Neural progenitor cell (in vitro differentiated cells): ENCODE measurements around the gene TCTN1. TPM values are rescaled to one million over a fixed set of nuclear protein-coding genes. Genes with fewer than 3 reads are reported as not detected.
A peak's percentile ranks its signal among the peaks of the same experiment; 100 is the strongest.

Experiments used
- DNase-seq: peaks from one replicate; pipeline ENCODE4 v3.0.0-alpha.2; 2016; ENCODE audit warnings: low spot score
- H2AFZ ChIP-seq: fragments of 200-600 bp; sonication (generic); replicated peaks from 2 replicates; pipeline ENCODE4 v1.6.1; 2016; ENCODE audit warnings: antibody characterized with exemption
- H3F3A ChIP-seq: fragments of 200-600 bp; sonication (generic); 2 replicates; pipeline ENCODE4 v1.6.1; 2016; ENCODE audit warnings: antibody characterized with exemption, low read depth
- H3K27ac ChIP-seq: fragments of 200-600 bp; sonication (generic); 2 replicates; pipeline ENCODE4 v1.5.1; 2016; ENCODE audit warnings: mild to moderate bottlenecking
- H3K27me3 ChIP-seq: fragments of 200-600 bp; sonication (generic); 2 replicates; pipeline ENCODE4 v1.6.1; 2016; ENCODE audit warnings: mild to moderate bottlenecking, moderate library complexity
- H3K36me3 ChIP-seq: fragments of 200-600 bp; sonication (generic); 2 replicates; pipeline ENCODE4 v1.5.1; 2016
- H3K4me1 ChIP-seq: fragments of 200-600 bp; sonication (generic); 2 replicates; pipeline ENCODE4 v1.6.1; 2016; ENCODE audit warnings: mixed run types
- H3K4me2 ChIP-seq: fragments of 200-600 bp; sonication (generic); 2 replicates; pipeline ENCODE4 v1.6.1; 2016
- H3K4me3 ChIP-seq: fragments of 200-600 bp; sonication (generic); 2 replicates; pipeline ENCODE4 v1.5.1; 2016
- H3K79me2 ChIP-seq: fragments of 200-600 bp; sonication (generic); 2 replicates; pipeline ENCODE4 v1.6.1; 2016; ENCODE audit warnings: low read depth
- H3K9ac ChIP-seq: fragments of 200-600 bp; sonication (generic); 2 replicates; pipeline ENCODE4 v1.6.1; 2016
- H3K9me3 ChIP-seq: fragments of 200-600 bp; sonication (generic); 2 replicates; pipeline ENCODE4 v1.5.1; 2016; ENCODE audit warnings: low read depth
- H4K20me1 ChIP-seq: fragments of 200-600 bp; sonication (generic); 2 replicates; pipeline ENCODE4 v1.6.1; 2016; ENCODE audit warnings: low read depth
- H3K27ac Mint-ChIP-seq: 3 replicates; pipeline ENCODE4 v1.8.0; 2021; ENCODE audit warnings: mixed read lengths
- H3K27me3 Mint-ChIP-seq: 2 replicates; pipeline ENCODE4 v1.8.0; 2022; ENCODE audit warnings: low read depth, mild to moderate bottlenecking, inconsistent platforms, moderate library complexity, mixed read lengths; ENCODE audit not compliant: insufficient read depth
- H3K36me3 Mint-ChIP-seq: 3 replicates; pipeline ENCODE4 v1.8.0; 2021; ENCODE audit warnings: mixed read lengths
- H3K4me1 Mint-ChIP-seq: 3 replicates; pipeline ENCODE4 v1.8.0; 2021; ENCODE audit warnings: mixed read lengths
- H3K4me3 Mint-ChIP-seq: 3 replicates; pipeline ENCODE4 v1.8.0; 2021; ENCODE audit warnings: mild to moderate bottlenecking, moderate library complexity, mixed read lengths
- H3K9me3 Mint-ChIP-seq: 3 replicates; pipeline ENCODE4 v1.8.0; 2020; ENCODE audit warnings: mixed read lengths
- CTCF ChIP-seq: fragments of 200-600 bp; sonication (generic); IDR thresholded peaks from 2 replicates; pipeline ENCODE4 v1.5.1; 2017; ENCODE audit warnings: antibody characterized with exemption, mild to moderate bottlenecking
- EZH2 ChIP-seq: fragments of 200-600 bp; sonication (generic); IDR thresholded peaks from 2 replicates; pipeline ENCODE4 v1.6.1; 2017; ENCODE audit warnings: antibody characterized with exemption, mild to moderate bottlenecking, moderate library complexity
- EZH2phosphoT487 ChIP-seq: fragments of 200-600 bp; sonication (generic); IDR thresholded peaks from 2 replicates; pipeline ENCODE4 v1.6.1; 2017; ENCODE audit warnings: antibody characterized with exemption
- total RNA-seq: library from RNA; depleted of rRNA; stranded (reverse); fragments of >200 nt; gene quantifications from 2 replicates; pipeline ENCODE4 v1.2.3, GENCODE V29; 2015; ENCODE audit warnings: low replicate concordance

The TCTN1 gene
- total RNA-seq, 1 donor from 2014 or later = 42.7 TPM

GRCh38 chr12:110627500-110628195 lies 13.7 kb downstream of the TCTN1 start:
- Histone ChIP-seq H4K20me1 (no peaks in the 10 kb centered on the region), H3K27me3 (no peaks in the 10 kb centered on the region), H3K9me3 (no peaks in the 10 kb centered on the region), H3K4me3 (no peak overlapping the region), H3K4me2 (no peak overlapping the region), H3K36me3 (peaks cover 3% of the 10 kb centered on the region), H3K27ac (no peak overlapping the region), H3K4me1 (no peaks in the 10 kb centered on the region), H3K79me2 (no peaks in the 10 kb centered on the region), H2AFZ (no peak overlapping the region), H3K9ac (no peak overlapping the region), H3F3A (no peaks in the 10 kb centered on the region)
- Mint-ChIP-seq H3K27me3 (no peaks in the 10 kb centered on the region), H3K36me3 (peaks cover 20% of the 10 kb centered on the region), H3K27ac (no peak overlapping the region), H3K9me3 (no peaks in the 10 kb centered on the region), H3K4me1 (no peaks in the 10 kb centered on the region), H3K4me3 (no peak overlapping the region)
- DNase-seq = no peak
- TF ChIP-seq EZH2 = no peak
- no peak for TF ChIP-seq CTCF
- TF ChIP-seq EZH2phosphoT487 = no peak

DNA sequence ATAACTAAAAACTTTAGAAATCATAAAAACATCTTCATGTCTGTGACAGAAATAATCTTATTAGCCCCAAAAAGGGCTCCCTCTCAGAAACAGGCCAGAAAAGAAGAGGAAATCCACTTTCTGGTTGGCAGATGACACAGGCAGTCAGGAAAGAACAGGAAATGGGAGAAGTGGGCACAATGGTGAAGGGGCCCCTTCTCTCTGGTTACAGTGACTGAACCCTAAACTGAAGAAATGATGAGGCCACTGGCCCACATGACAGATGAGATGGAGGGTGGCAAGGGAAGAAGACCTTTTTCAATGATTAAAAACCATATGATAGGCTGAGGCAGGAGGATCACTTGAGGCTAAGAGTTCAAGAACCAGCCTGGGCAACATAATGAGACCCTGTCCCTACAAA lies 21.1 kb downstream of the TCTN1 start:
- no peak overlapping the region for H3K4me3 ChIP-seq
- TF ChIP-seq EZH2phosphoT487 (no peak), EZH2 (no peak), CTCF (no peak)
- H3K79me2 ChIP-seq = no peaks in the 10 kb centered on the region
- peaks cover 3% of the 10 kb centered on the region for H3K36me3 ChIP-seq
- no peaks in the 10 kb centered on the region for H3F3A ChIP-seq
- H3K4me2 ChIP-seq = no peak overlapping the region
- Mint-ChIP-seq H3K9me3 (no peaks in the 10 kb centered on the region), H3K4me1 (peaks cover 23% of the 10 kb centered on the region), H3K27ac (no peak overlapping the region), H3K27me3 (no peaks in the 10 kb centered on the region), H3K36me3 (peaks cover 22% of the 10 kb centered on the region), H3K4me3 (no peak overlapping the region)
- H3K9me3 ChIP-seq = no peaks in the 10 kb centered on the region
- no peaks in the 10 kb centered on the region for H3K27me3 ChIP-seq
- peak overlapping the region; percentile 55 for H3K9ac ChIP-seq
- no peaks in the 10 kb centered on the region for H3K4me1 ChIP-seq
- no peak for DNase-seq
- H3K27ac ChIP-seq = no peak overlapping the region
- H2AFZ ChIP-seq = no peak overlapping the region
- H4K20me1 ChIP-seq = no peaks in the 10 kb centered on the region

GRCh38 chr12:110636516-110636915 lies 22.6 kb downstream of the TCTN1 start:
- peaks cover 38% of the 10 kb centered on the region for H3K4me1 Mint-ChIP-seq
- peaks cover 4% of the 10 kb centered on the region for H3K27me3 Mint-ChIP-seq
- H3K79me2 ChIP-seq = no peaks in the 10 kb centered on the region

More at GRCh38 chr12:110636516-110636915, 22.6 kb downstream of the TCTN1 start:
- Histone ChIP-seq H3K4me2 (no peak overlapping the region), H3K4me1 (peaks cover 6% of the 10 kb centered on the region), H3K4me3 (no peak overlapping the region), H3F3A (no peaks in the 10 kb centered on the region), H4K20me1 (no peaks in the 10 kb centered on the region), H3K9me3 (no peaks in the 10 kb centered on the region), H2AFZ (no peak overlapping the region), H3K27ac (no peak overlapping the region), H3K27me3 (no peaks in the 10 kb centered on the region), H3K36me3 (no peaks in the 10 kb centered on the region), H3K9ac (no peak overlapping the region)
- Mint-ChIP-seq H3K36me3 (peaks cover 18% of the 10 kb centered on the region), H3K9me3 (no peaks in the 10 kb centered on the region), H3K4me3 (no peak overlapping the region), H3K27ac (no peak overlapping the region)
- TF ChIP-seq EZH2 (no peak), EZH2phosphoT487 (no peak), CTCF (no peak)
- no peak for DNase-seq
